ENCODE measurements around the gene LGR4. TPM values are rescaled to one million over a fixed set of nuclear protein-coding genes. Genes with fewer than 3 reads are reported as not detected.

Gene LGR4
- total RNA-seq, 4 donors from 2014 or later, result 26.5 to 51.3 (median 31.9) TPM

- TF ChIP-seq, protein P1, sequence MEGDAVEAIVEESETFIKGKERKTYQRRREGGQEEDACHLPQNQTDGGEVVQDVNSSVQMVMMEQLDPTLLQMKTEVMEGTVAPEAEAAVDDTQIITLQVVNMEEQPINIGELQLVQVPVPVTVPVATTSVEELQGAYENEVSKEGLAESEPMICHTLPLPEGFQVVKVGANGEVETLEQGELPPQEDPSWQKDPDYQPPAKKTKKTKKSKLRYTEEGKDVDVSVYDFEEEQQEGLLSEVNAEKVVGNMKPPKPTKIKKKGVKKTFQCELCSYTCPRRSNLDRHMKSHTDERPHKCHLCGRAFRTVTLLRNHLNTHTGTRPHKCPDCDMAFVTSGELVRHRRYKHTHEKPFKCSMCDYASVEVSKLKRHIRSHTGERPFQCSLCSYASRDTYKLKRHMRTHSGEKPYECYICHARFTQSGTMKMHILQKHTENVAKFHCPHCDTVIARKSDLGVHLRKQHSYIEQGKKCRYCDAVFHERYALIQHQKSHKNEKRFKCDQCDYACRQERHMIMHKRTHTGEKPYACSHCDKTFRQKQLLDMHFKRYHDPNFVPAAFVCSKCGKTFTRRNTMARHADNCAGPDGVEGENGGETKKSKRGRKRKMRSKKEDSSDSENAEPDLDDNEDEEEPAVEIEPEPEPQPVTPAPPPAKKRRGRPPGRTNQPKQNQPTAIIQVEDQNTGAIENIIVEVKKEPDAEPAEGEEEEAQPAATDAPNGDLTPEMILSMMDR (IDR thresholded peaks at IDR 0.05), result no peak
- TF ChIP-seq EP300 (IDR thresholded peaks at IDR 0.05), result no peak
- no peak for TF ChIP-seq POLR2A (IDR thresholded peaks at IDR 0.05)
- peaks cover 0 to 61% (median 12%) of the 10 kb centered on the region in 4 donors for H3K4me1 ChIP-seq
- no peak for DNase-seq (ENCODE audit: low spot score in 2 of 2)
- H3K4me3 ChIP-seq, result no peak overlapping the region
- H3K27me3 ChIP-seq, result no peaks in the 10 kb centered on the region
- H3K27ac ChIP-seq, result peak overlapping the region in 2 of 4 donors; percentile 15 to 27
- no peaks in the 10 kb centered on the region for H3K36me3 ChIP-seq
- 52 to 63% methylated on average over 7 of the region's 7 CpGs for WGBS, 2 donors
- no peaks in the 10 kb centered on the region for H3K9me3 ChIP-seq
Measured at GRCh38 chr11:27395556-27396258, 76.9 kb downstream of the LGR4 start.

- no peak for DNase-seq (ENCODE audit: low spot score in 2 of 2)
- Histone ChIP-seq H3K9me3 (no peaks in the 10 kb centered on the region), H3K27me3 (no peaks in the 10 kb centered on the region), H3K4me1 (peaks cover 0 to 62% (median 12%) of the 10 kb centered on the region in 4 donors), H3K27ac (peak overlapping the region in 2 of 4 donors; percentile 15 to 27), H3K4me3 (no peak overlapping the region), H3K36me3 (no peaks in the 10 kb centered on the region)
- TF ChIP-seq POLR2A (IDR thresholded peaks at IDR 0.05) (no peak), EP300 (IDR thresholded peaks at IDR 0.05) (no peak)
- TF ChIP-seq, protein P1 (IDR thresholded peaks at IDR 0.05), result no peak
- 54 to 59% methylated on average over 4 of the region's 4 CpGs for WGBS, 2 donors
Measured at GRCh38 chr11:27394781-27395228, 77.8 kb downstream of the LGR4 start.

GRCh38 chr11:27392278-27393114 lies 80.1 kb downstream of the LGR4 start:
- TF ChIP-seq, protein P1 (IDR thresholded peaks at IDR 0.05), result no peak
- TF ChIP-seq POLR2A (IDR thresholded peaks at IDR 0.05) (no peak), EP300 (IDR thresholded peaks at IDR 0.05) (no peak)

GRCh38 chr11:27391331-27392015 lies 81.1 kb downstream of the LGR4 start:
- H3K27me3 ChIP-seq, result no peaks in the 10 kb centered on the region
- 82 to 87% methylated on average over 5 of the region's 5 CpGs for WGBS, 2 donors
- no peak for TF ChIP-seq EP300 (IDR thresholded peaks at IDR 0.05)
- TF ChIP-seq, protein P1 (IDR thresholded peaks at IDR 0.05), result no peak
- TF ChIP-seq POLR2A (IDR thresholded peaks at IDR 0.05), result no peak
- no peak for DNase-seq (ENCODE audit: low spot score in 2 of 2)
- H3K27ac ChIP-seq, result peak overlapping the region in 2 of 4 donors; percentile 60 to 79
- peaks cover 0 to 56% (median 15%) of the 10 kb centered on the region in 4 donors for H3K4me1 ChIP-seq
- H3K4me3 ChIP-seq, result no peak overlapping the region
- no peaks in the 10 kb centered on the region for H3K9me3 ChIP-seq
- H3K36me3 ChIP-seq, result no peaks in the 10 kb centered on the region

More at GRCh38 chr11:27392278-27393114, 80.1 kb downstream of the LGR4 start:
- H3K4me1 ChIP-seq, result peaks cover 0 to 66% (median 18%) of the 10 kb centered on the region in 4 donors
- no peak overlapping the region for H3K4me3 ChIP-seq
- H3K27ac ChIP-seq, result peak overlapping the region in 2 of 4 donors; percentile 50 to 70
- no peaks in the 10 kb centered on the region for H3K36me3 ChIP-seq
- H3K9me3 ChIP-seq, result no peaks in the 10 kb centered on the region
- no peak for DNase-seq (ENCODE audit: low spot score in 2 of 2)
- H3K27me3 ChIP-seq, result no peaks in the 10 kb centered on the region
- WGBS, 2 donors, result 69 to 79% methylated on average over 4 of the region's 4 CpGs

Data from tibial nerve (tissue), 4 donors.